GM19035 (cell line): ENCODE measurements around the gene ZDHHC14.
"Not testable (repeated sequence)": the region's sequence is repeated elsewhere in the genome, so short reads cannot be mapped to it uniquely, and the experiment has no call there.

Source experiments
- ATAC-seq: cut with Tn5 transposase; IDR thresholded peaks from one replicate; pipeline ENCODE4 v1.9.1; 2021; ENCODE audit not compliant: unreplicated experiment

ZDHHC14 gene

GRCh38 chr6:157462956-157463742 is 82.2 kb downstream of the ZDHHC14 start:
- ATAC-seq: no peak

DNA sequence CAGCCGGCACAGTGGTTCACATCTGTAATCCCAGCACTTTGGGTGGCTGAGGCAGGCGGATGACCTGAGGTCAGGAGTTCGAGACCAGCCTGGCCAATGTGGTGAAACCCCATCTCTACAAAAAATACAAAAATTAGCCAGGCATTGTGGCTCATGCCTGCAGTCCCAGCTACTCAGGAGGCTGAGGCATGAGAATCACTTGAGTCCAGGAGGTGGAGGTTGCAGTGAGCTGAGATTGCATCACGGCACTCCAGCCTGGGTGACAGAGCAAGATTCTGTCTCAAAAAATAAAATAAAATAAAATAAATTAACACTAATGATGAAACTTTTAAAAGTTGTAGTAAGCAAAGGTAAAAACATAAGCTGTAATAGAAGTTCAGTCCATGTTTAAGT is 82.7 kb downstream of the ZDHHC14 start:
- not testable (repeated sequence) for ATAC-seq

GRCh38 chr6:157464653-157465535 is 83.9 kb downstream of the ZDHHC14 start:
- ATAC-seq: peak; percentile 64

GRCh38 chr6:157466342-157466648 is 85.3 kb downstream of the ZDHHC14 start:
- no peak for ATAC-seq

DNA sequence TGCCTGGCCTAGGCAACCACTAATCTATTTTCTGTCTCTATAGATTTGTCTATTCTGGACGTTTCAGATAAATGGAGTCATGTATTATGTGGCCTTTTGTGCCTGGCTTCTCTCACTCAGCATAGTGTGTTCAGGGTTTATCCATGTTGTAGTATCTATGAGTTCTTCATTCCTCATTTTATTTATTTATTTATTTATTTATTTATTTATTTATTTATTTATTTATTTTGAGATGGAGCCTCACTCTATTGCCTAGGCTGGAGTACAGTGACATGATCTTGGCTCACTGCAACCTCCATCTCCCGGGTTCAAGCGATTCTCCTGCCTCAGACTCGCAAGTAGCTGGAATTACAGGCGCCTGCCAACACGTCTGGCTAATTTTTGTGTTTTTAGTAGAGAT is 86.3 kb downstream of the ZDHHC14 start:
- not testable (repeated sequence) for ATAC-seq

GRCh38 chr6:157468054-157468453 is 87.1 kb downstream of the ZDHHC14 start:
- ATAC-seq: no peak

- no peak for ATAC-seq
Observed at GRCh38 chr6:157468574-157468973, 87.6 kb downstream of the ZDHHC14 start.

DNA sequence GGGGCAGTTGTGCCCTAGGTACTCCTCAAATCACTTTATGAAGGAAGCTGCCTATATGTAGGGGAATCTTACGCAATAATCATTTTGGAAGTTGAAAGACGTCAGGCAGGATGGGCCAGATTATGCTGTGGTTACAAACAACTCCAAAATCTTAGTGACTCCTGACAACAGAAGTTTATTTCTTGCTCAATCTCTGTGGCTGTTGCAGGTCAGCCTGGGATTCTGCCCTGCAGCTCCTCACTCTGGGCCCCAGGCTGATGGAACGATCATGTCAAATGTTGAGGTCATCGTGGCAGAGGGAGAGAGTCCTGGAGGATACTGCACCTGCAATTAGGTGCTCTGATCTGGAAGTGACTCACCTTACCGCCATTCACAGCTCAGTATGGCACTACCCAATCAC is 88.4 kb downstream of the ZDHHC14 start:
- no peak for ATAC-seq

- ATAC-seq: no peak
Observed at GRCh38 chr6:157471077-157471686, 90.2 kb downstream of the ZDHHC14 start.

GRCh38 chr6:157471895-157472686 is 91.1 kb downstream of the ZDHHC14 start:
- no peak for ATAC-seq

DNA sequence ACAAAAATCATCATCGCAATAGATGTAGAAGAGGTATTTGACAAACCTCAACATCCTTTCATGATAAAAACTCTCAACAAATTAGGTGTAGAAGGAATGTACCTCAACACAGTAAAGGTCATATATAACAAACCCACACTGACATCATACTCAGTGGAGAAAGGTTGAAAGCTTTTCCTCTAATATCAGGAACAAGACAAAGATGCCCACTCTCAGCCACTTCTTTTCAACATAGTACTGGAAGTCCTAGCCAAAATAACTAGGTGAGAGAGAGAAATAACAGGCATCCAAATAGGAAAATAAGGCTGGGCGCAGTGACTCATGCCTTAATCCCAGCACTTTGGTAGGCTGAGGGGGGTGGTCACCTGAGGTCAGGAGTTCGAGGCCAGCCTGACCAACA is 95.8 kb downstream of the ZDHHC14 start:
- ATAC-seq: no peak

DNA sequence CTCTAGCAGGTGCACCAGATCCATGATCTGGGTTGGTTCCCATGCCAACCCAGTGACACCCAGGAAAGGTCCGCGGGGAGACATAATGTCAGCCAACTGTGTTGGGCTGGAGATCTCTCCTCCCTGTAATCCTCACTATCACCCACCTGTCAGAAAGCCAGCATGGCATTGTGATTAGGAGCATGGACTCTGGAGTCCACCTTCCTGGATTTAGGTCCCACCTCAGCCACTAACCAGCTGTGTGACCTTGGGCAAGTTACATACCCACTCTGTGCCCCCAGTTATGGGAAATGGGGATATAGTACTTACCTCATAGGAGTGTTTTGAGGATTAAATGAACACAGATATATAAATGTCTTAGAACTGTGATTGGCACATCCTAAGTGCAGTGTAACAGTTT is 97.9 kb downstream of the ZDHHC14 start:
- no peak for ATAC-seq

GRCh38 chr6:157479464-157480303 is 98.7 kb downstream of the ZDHHC14 start:
- ATAC-seq: no peak

DNA sequence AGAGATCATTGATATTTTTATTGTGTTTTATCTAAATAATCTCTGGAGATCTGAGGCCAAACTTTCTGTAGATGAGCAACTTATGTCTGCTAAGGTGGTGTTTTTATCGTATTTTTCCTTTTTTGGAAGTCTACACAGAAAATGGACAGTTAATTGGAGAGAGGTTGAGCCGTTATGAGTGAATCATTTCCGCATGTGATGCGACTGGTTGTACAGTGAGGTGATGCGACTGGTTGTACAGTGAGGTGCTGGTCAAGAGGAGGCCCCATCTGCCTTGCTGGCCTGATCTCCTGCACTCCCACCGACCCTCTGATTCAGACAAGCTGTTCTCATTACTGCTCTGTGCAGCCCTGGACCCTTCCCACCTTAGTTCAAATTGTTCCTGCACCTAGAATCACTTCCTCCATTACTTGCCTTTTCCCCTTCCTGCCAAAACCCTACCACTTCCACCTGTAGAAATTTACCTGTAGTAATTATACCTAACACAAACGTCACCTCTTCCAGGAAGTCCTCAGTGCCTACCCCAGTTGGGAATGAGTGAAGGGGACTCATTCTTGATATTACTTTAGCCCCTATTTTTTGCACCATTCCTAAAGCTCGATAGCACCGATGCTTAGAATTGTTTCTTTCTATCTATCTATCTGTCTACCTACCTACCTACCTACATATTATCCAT is 100.3 kb downstream of the ZDHHC14 start:
- ATAC-seq: no peak

GRCh38 chr6:157481865-157482249 is 100.9 kb downstream of the ZDHHC14 start:
- ATAC-seq: no peak

- ATAC-seq: no peak
Observed at GRCh38 chr6:157483770-157484169, 102.8 kb downstream of the ZDHHC14 start.

GRCh38 chr6:157484181-157484580 is 103.2 kb downstream of the ZDHHC14 start:
- no peak for ATAC-seq

GRCh38 chr6:157486572-157486971 is 105.6 kb downstream of the ZDHHC14 start:
- ATAC-seq: no peak

DNA sequence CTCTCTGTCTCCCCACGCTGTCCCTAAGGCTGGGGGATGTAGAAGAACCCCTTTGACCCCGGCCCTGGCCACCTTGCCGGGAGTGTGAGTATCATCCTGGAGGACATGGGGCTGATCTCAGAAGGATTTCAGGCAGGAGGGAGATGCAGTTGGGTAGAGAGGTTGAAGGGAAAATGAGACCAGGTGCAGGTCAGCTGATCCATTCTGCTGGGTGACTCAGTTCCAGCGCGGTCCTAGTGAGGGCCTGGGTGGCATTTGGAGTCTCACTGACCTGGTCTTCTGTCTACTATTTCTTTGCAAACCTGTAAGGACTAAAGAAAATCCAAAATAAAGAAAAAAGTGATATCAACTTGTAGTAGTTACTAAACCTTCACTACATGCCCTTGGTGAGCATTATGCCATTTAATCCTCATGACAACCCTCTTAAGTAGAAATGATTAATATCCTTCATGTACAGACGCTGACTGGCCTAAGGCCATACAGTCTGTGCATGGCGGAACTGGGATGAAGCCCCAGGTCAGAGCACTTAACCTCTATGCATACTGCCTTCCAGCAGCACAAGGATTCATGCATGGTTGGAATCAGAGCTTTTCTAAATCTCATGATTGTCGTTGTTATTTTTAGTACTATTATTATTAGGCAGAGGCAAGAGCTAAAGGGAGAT is 106.3 kb downstream of the ZDHHC14 start:
- ATAC-seq: no peak
